SK-N-SH treated with all-trans-retinoic acid at 6 μM for 48 hours (cell line): Measurements from ENCODE around the gene MYO16.

Experiments
- ARNTL ChIP-seq: fragments of 450-650 bp; formaldehyde crosslinking; IDR thresholded peaks from 2 replicates; pipeline ENCODE4 v1.5.0; 2020; ENCODE audit warnings: low read depth, mild to moderate bottlenecking, moderate library complexity, borderline replicate concordance
- OSR1 ChIP-seq: fragments of 250-450 bp; sonication (Bioruptor Pico); IDR thresholded peaks from 2 replicates; pipeline ENCODE4 v1.8.0; 2022; ENCODE audit warnings: moderate library complexity, mild to moderate bottlenecking, inconsistent platforms
- PATZ1 ChIP-seq: fragments of 250-450 bp; sonication (Bioruptor Pico); IDR thresholded peaks from 2 replicates; pipeline ENCODE4 v1.8.0; 2020; ENCODE audit warnings: mild to moderate bottlenecking, moderate library complexity, borderline replicate concordance
- RARB ChIP-seq: fragments of 250-450 bp; sonication (Bioruptor Pico); IDR thresholded peaks from 2 replicates; pipeline ENCODE4 v1.8.0; 2021; ENCODE audit warnings: mild to moderate bottlenecking, moderate library complexity
- TCF4 ChIP-seq: fragments of 250-450 bp; sonication (Bioruptor Pico); IDR thresholded peaks from 2 replicates; pipeline ENCODE4 v1.8.0; 2021; ENCODE audit warnings: mild to moderate bottlenecking, moderate library complexity, borderline replicate concordance
- TOX ChIP-seq: fragments of 250-450 bp; sonication (Bioruptor Pico); IDR thresholded peaks from 2 replicates; pipeline ENCODE4 v1.8.0; 2021; ENCODE audit warnings: mild to moderate bottlenecking, moderate library complexity, borderline replicate concordance
- ZC3H10 ChIP-seq: fragments of 250-450 bp; sonication (Bioruptor Pico); IDR thresholded peaks from 2 replicates; pipeline ENCODE4 v1.5.1; 2021; ENCODE audit warnings: mild to moderate bottlenecking, moderate library complexity
- ZFP30 ChIP-seq: fragments of 450-650 bp; formaldehyde crosslinking; IDR thresholded peaks from 2 replicates; pipeline ENCODE4 v1.5.0; 2022; ENCODE audit warnings: mild to moderate bottlenecking, moderate library complexity
- ZNF8 ChIP-seq: fragments of 450-650 bp; formaldehyde crosslinking; IDR thresholded peaks from 2 replicates; pipeline ENCODE4 v1.5.0; 2020; ENCODE audit warnings: mild to moderate bottlenecking, moderate library complexity

- no peak for TF ChIP-seq ZFP30
- no peak for TF ChIP-seq RARB
- no peak for TF ChIP-seq ZC3H10 (CRISPR knock-in tag)
- TF ChIP-seq ZNF8 (CRISPR knock-in tag): no peak
- TF ChIP-seq TCF4 (CRISPR knock-in tag): no peak
- no peak for TF ChIP-seq ARNTL (CRISPR knock-in tag)
- no peak for TF ChIP-seq OSR1 (CRISPR knock-in tag)
- TF ChIP-seq PATZ1 (CRISPR knock-in tag): no peak
- TF ChIP-seq TOX: no peak
These were observed 551.6 kb downstream of the MYO16 start for GRCh38 chr13:109180905-109181425.
